IMR-90 (cell line): ENCODE results near the gene GMPPA. TPM values are rescaled to one million over a fixed set of nuclear protein-coding genes. Genes with fewer than 3 reads are reported as not detected.

Source experiments
- ATAC-seq: fragments of 200-7000 bp; cut with Tn5 transposase; 2 replicates; pipeline ENCODE4 v1.9.1; 2020; ENCODE audit warnings: low read depth, mild to moderate bottlenecking, moderate library complexity
- BruUV-seq: library from RNA; stranded (reverse); fragments of 400-500 nt; replicated peaks from 2 replicates; lab custom pipeline; 2021; lab: Mats Ljungman, UMichigan
- CTCF ChIA-PET: fragments of 300-600 bp; formaldehyde crosslinking; extraction: SDS; loops from one replicate; lab custom pipeline; 2021; ENCODE audit warnings: antibody characterized with exemption; lab: Yijun Ruan, JAX
- POLR2A ChIA-PET: fragments of 300-600 bp; sonication (Branson Sonifier 250); formaldehyde crosslinking; loops from one replicate; lab custom pipeline; 2022; ENCODE audit warnings: antibody characterized with exemption; ENCODE audit not compliant: unreplicated experiment; lab: Charles Lee
- DNase-seq: peaks from one replicate; pipeline ENCODE4 v3.0.0; 2013
- H2AFZ ChIP-seq: replicated peaks from 2 replicates; pipeline ENCODE3; 2013; ENCODE audit warnings: low read length, mild to moderate bottlenecking; ENCODE audit not compliant: poor library complexity
- H2AK5ac ChIP-seq: 2 replicates; pipeline ENCODE4 v1.6.1; 2013; ENCODE audit warnings: low read depth, low read length, inconsistent platforms
- H2AK9ac ChIP-seq: replicated peaks from 2 replicates; pipeline ENCODE3; 2013; ENCODE audit warnings: mild to moderate bottlenecking, low read depth, low read length, moderate library complexity; ENCODE audit not compliant: poor library complexity
- H2BK120ac ChIP-seq: 2 replicates; pipeline ENCODE4 v1.6.1; 2013; ENCODE audit warnings: low read depth, low read length, inconsistent platforms
- H2BK15ac ChIP-seq: 3 replicates; pipeline ENCODE4 v1.6.1; 2013; ENCODE audit warnings: low read depth, low read length, inconsistent platforms
- H2BK20ac ChIP-seq: 2 replicates; pipeline ENCODE4 v1.6.1; 2013; ENCODE audit warnings: low read depth, mild to moderate bottlenecking, inconsistent platforms, low read length, moderate library complexity
- H2BK5ac ChIP-seq: 2 replicates; pipeline ENCODE4 v1.6.1; 2013; ENCODE audit warnings: mild to moderate bottlenecking, low read depth, low read length, inconsistent platforms; ENCODE audit not compliant: poor library complexity, severe bottlenecking
- H3K14ac ChIP-seq: replicated peaks from 2 replicates; pipeline ENCODE4 v1.6.1; 2013; ENCODE audit warnings: low read depth, low read length, inconsistent platforms
- H3K18ac ChIP-seq: 2 replicates; pipeline ENCODE4 v1.6.1; 2013; ENCODE audit warnings: low read depth, low read length, control low read depth
- H3K23ac ChIP-seq: 2 replicates; pipeline ENCODE4 v1.6.1; 2013; ENCODE audit warnings: low read depth, low read length, inconsistent platforms
- H3K27ac ChIP-seq: 2 replicates; pipeline ENCODE4 v1.5.1; 2013; ENCODE audit warnings: mild to moderate bottlenecking, control low read depth, low read length; ENCODE audit not compliant: insufficient read depth
- H3K27me3 ChIP-seq: 2 replicates; pipeline ENCODE4 v1.6.1; 2013; ENCODE audit warnings: low read length; ENCODE audit not compliant: control insufficient read depth, insufficient read depth
- H3K36me3 ChIP-seq: 2 replicates; pipeline ENCODE4 v1.6.1; 2013; ENCODE audit warnings: low read length, mixed read lengths; ENCODE audit not compliant: control insufficient read depth, insufficient read depth
- H3K4ac ChIP-seq: 2 replicates; pipeline ENCODE4 v1.6.1; 2013; ENCODE audit warnings: low read depth, low read length, inconsistent platforms
- H3K4me1 ChIP-seq: 2 replicates; pipeline ENCODE4 v1.6.1; 2013; ENCODE audit warnings: low read length, mixed read lengths; ENCODE audit not compliant: control insufficient read depth, insufficient read depth
- H3K4me2 ChIP-seq: 2 replicates; pipeline ENCODE4 v1.6.1; 2013; ENCODE audit warnings: low read depth, mild to moderate bottlenecking, control low read depth, low read length, moderate library complexity
- H3K4me3 ChIP-seq: 2 replicates; pipeline ENCODE4 v1.5.1; 2013; ENCODE audit warnings: low read depth, mild to moderate bottlenecking, control low read depth, low read length, moderate library complexity; ENCODE audit not compliant: insufficient read depth
- H3K56ac ChIP-seq: 2 replicates; pipeline ENCODE4 v1.6.1; 2013; ENCODE audit warnings: low read length, inconsistent platforms; ENCODE audit not compliant: insufficient read depth; ENCODE audit errors: extremely low read depth
- H3K79me1 ChIP-seq, 2 experiments: 2 replicates each; pipeline ENCODE4 v1.6.1; 2013; ENCODE audit warnings: low read length in 2 of 2, inconsistent platforms in 1 of 2, low read depth in 1 of 2
- H3K9ac ChIP-seq: 2 replicates; pipeline ENCODE4 v1.6.1; 2013; ENCODE audit warnings: low read depth, low read length, control low read depth
- H3K9me1 ChIP-seq: 2 replicates; pipeline ENCODE4 v1.6.1; 2013; ENCODE audit warnings: low read length, inconsistent platforms; ENCODE audit not compliant: insufficient read depth
- H3K9me3 ChIP-seq: 2 replicates; pipeline ENCODE4 v1.6.1; 2013; ENCODE audit warnings: low read length; ENCODE audit not compliant: control insufficient read depth, insufficient read depth
- H4K20me1 ChIP-seq: 2 replicates; pipeline ENCODE4 v1.6.1; 2013; ENCODE audit warnings: low read length, inconsistent platforms; ENCODE audit not compliant: insufficient read depth
- H4K5ac ChIP-seq: 2 replicates; pipeline ENCODE4 v1.6.1; 2013; ENCODE audit warnings: mild to moderate bottlenecking, low read depth, low read length, control low read depth
- H4K8ac ChIP-seq, 2 experiments: 2 replicates each; pipeline ENCODE4 v1.6.1; 2013; ENCODE audit warnings: low read depth in 2 of 2, low read length in 2 of 2, control low read depth in 1 of 2, inconsistent platforms in 1 of 2
- H4K91ac ChIP-seq: 2 replicates; pipeline ENCODE4 v1.6.1; 2013; ENCODE audit warnings: low read depth, low read length, inconsistent platforms; ENCODE audit not compliant: insufficient read depth
- BHLHE40 ChIP-seq: fragments of 150-350 bp; IDR thresholded peaks from 2 replicates; pipeline ENCODE4 v1.6.1; 2016; ENCODE audit warnings: mild to moderate bottlenecking, low read depth, low read length
- CEBPB ChIP-seq: IDR thresholded peaks from 2 replicates; pipeline ENCODE4 v1.6.1; 2012; ENCODE audit warnings: low read depth, low read length, improper control_type of control experiment
- CTCF ChIP-seq: conservative IDR thresholded peaks from 2 replicates; pipeline ENCODE4 v1.5.1; 2012; ENCODE audit warnings: mild to moderate bottlenecking, low read depth, low read length, improper control_type of control experiment
- FOS ChIP-seq: fragments of 150-350 bp; IDR thresholded peaks from 2 replicates; pipeline ENCODE4 v1.6.1; 2016; ENCODE audit warnings: low read depth, low read length
- MXI1 ChIP-seq: IDR thresholded peaks from 2 replicates; pipeline ENCODE4 v1.6.1; 2012; ENCODE audit warnings: low read depth, mild to moderate bottlenecking, low read length, moderate library complexity, borderline replicate concordance
- NFE2L2 ChIP-seq: fragments of 150-350 bp; IDR thresholded peaks from 2 replicates; pipeline ENCODE4 v1.6.1; 2016; ENCODE audit warnings: low read depth, mild to moderate bottlenecking, low read length
- POLR2A ChIP-seq: IDR thresholded peaks from 2 replicates; pipeline ENCODE4 v1.6.1; 2012; ENCODE audit warnings: mild to moderate bottlenecking, low read depth, low read length
- RAD21 ChIP-seq: IDR thresholded peaks from 2 replicates; pipeline ENCODE4 v1.6.1; 2012; ENCODE audit warnings: low read length, improper control_type of control experiment
- RCOR1 ChIP-seq: IDR thresholded peaks from 2 replicates; pipeline ENCODE4 v1.6.1; 2012; ENCODE audit warnings: mild to moderate bottlenecking, low read length, improper control_type of control experiment; ENCODE audit not compliant: insufficient replicate concordance
- WGBS, 2 experiments: methylation state at CpG; one replicate each; pipeline versions ENCODE4 v1.1.5 to v1.1.7; 2013; ENCODE audit warnings: missing lambda C conversion rate in 2 of 2; ENCODE audit not compliant: insufficient read length in 1 of 2; ENCODE audit errors: extremely low coverage in 2 of 2; 5-methylcytosine and 5-hydroxymethylcytosine counted together
- dilution Hi-C: fragments of 300-500 bp; cut with HindIII; formaldehyde crosslinking; loops from one replicate; pipeline ENCODE4 v1.14.3; 2018; ENCODE audit warnings: low sequenced_read_pairs; ENCODE audit not compliant: unreplicated experiment
- in situ Hi-C: fragments of 300-500 bp; cut with MboI; formaldehyde crosslinking; loops from 3 replicates; pipeline ENCODE4 v1.14.3; 2019; ENCODE audit warnings: low sequenced_read_pairs, inconsistent platforms, mixed read lengths
- intact Hi-C: fragments of 100-400 bp; cut with micrococcal nuclease; formaldehyde crosslinking; loops from 2 replicates; pipeline ENCODE4 v1.10.0; 2022
- polyA plus RNA-seq, 3 experiments: library from polyadenylated mRNA; depleted of rRNA; stranded (reverse); fragments of >200 nt; gene quantifications; 2 replicates each; pipeline ENCODE4 v1.2.3, GENCODE V29; 2012; ENCODE audit warnings: low replicate concordance in 1 of 3
- total RNA-seq: library from RNA; depleted of rRNA; stranded (reverse); fragments of >200 nt; gene quantifications from 2 replicates; pipeline ENCODE4 v1.2.3, GENCODE V29; 2012
- TF ChIP-seq, protein P1 (sequence below): fragments of 150-350 bp; IDR thresholded peaks from 2 replicates; pipeline ENCODE4 v1.6.1; 2016; ENCODE audit warnings: low read depth, mild to moderate bottlenecking, low read length, moderate library complexity, borderline replicate concordance

GMPPA gene
- total and polyA plus RNA-seq, 2 of the 4 experiments (the other 2 are of a cell fraction), result 103 to 134 TPM

DNA sequence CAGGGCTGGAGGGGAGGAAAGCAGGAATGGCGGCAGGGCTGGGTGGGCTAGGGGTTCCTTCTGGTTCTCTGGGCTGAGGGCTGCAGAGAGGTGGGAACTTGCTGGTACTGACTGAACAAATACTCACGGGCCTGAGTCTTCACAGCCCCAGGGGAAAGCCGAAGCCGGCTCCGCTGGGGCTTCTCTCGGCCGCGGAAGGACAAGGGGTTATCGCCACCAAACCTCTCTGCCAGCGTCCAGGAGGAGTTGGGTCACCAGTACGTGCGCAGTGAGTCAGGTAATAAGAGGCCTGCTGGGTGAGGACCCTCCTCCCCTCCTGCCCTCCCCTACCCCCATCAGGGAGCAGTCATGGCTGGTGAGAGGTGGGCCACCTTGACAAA lies 13.5 kb upstream of the GMPPA start:
- no peak overlapping the region for H4K91ac ChIP-seq
- H2BK120ac ChIP-seq, result no peak overlapping the region
- no peaks in the 10 kb centered on the region for H4K20me1 ChIP-seq
- DNase-seq (no peak), ATAC-seq (no peak)
- H4K8ac ChIP-seq, result no peak overlapping the region
- BruUV-seq, result no TSS peak
- H3K9me1 ChIP-seq, result no peaks in the 10 kb centered on the region
- no peak overlapping the region for H2BK5ac ChIP-seq
- no peak overlapping the region for H3K27ac ChIP-seq
- H3K14ac ChIP-seq, result no peak overlapping the region
- H3K23ac ChIP-seq, result no peak overlapping the region
- H3K79me1 ChIP-seq, result no peaks in the 10 kb centered on the region
- ChIA-PET CTCF (interaction anchor here (1.0 to 1.5 kb wide), 2 partner anchors 10 kb away, joined by 3 read pairs; no protein-coding TSS in a partner anchor), POLR2A (no interaction called here)
- H2AK9ac ChIP-seq, result no peak overlapping the region
- H3K27me3 ChIP-seq, result no peaks in the 10 kb centered on the region
- H4K5ac ChIP-seq, result no peak overlapping the region
- no peaks in the 10 kb centered on the region for H3K9me3 ChIP-seq
- no peak overlapping the region for H3K4me3 ChIP-seq
- no peak overlapping the region for H2BK20ac ChIP-seq
- no peak overlapping the region for H3K18ac ChIP-seq
- H2AK5ac ChIP-seq, result no peak overlapping the region
- H3K4ac ChIP-seq, result no peak overlapping the region
- intact Hi-C loops (no loop called here), in situ Hi-C loops (no loop called here), dilution Hi-C loops (no loop called here)
- TF ChIP-seq BHLHE40, result no peak
- no peak for TF ChIP-seq NFE2L2
- TF ChIP-seq CEBPB, result no peak
- no peak for TF ChIP-seq FOS
- TF ChIP-seq, protein P1, sequence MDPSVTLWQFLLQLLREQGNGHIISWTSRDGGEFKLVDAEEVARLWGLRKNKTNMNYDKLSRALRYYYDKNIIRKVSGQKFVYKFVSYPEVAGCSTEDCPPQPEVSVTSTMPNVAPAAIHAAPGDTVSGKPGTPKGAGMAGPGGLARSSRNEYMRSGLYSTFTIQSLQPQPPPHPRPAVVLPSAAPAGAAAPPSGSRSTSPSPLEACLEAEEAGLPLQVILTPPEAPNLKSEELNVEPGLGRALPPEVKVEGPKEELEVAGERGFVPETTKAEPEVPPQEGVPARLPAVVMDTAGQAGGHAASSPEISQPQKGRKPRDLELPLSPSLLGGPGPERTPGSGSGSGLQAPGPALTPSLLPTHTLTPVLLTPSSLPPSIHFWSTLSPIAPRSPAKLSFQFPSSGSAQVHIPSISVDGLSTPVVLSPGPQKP, result no peak
- TF ChIP-seq RAD21, result no peak
- TF ChIP-seq POLR2A, result no peak
- TF ChIP-seq CTCF, result no peak
- no peak for TF ChIP-seq MXI1
- no peak for TF ChIP-seq RCOR1
- no peaks in the 10 kb centered on the region for H3K4me1 ChIP-seq
- H2AFZ ChIP-seq, result no peak overlapping the region
- no peak overlapping the region for H3K9ac ChIP-seq
- no peak overlapping the region for H3K4me2 ChIP-seq
- no peak overlapping the region for H3K56ac ChIP-seq
- WGBS, 2 experiments, result 100% methylated on average over 4 of the region's 12 CpGs; no CpG with 5 or more reads in 1 of the 2 experiments
- H3K36me3 ChIP-seq, result peaks cover 41% of the 10 kb centered on the region
- H2BK15ac ChIP-seq, result no peak overlapping the region
